HepG2 (cell line): ENCODE data around the gene IL22RA1. TPM values are rescaled to one million over a fixed set of nuclear protein-coding genes. Genes with fewer than 3 reads are reported as not detected.

ENCODE experiments used
- ASH2L ChIP-seq: fragments of 300-600, 200-600 bp; sonication (generic); IDR thresholded peaks from 2 replicates; pipeline ENCODE4 v1.7.0; 2017; ENCODE audit warnings: low read depth, mild to moderate bottlenecking, moderate library complexity, mixed read lengths, low read length; ENCODE audit not compliant: insufficient read length
- CHD2 ChIP-seq: IDR thresholded peaks from 2 replicates; pipeline ENCODE4 v1.6.1; 2011; ENCODE audit warnings: low read depth, low read length, improper control_type of control experiment
- DR1 ChIP-seq: sonication (generic); formaldehyde crosslinking; IDR thresholded peaks from 2 replicates; pipeline ENCODE4 v1.8.0; 2021; ENCODE audit warnings: mild to moderate bottlenecking, missing genetic modification reagents, inconsistent platforms
- GZF1 ChIP-seq: sonication (generic); formaldehyde crosslinking; IDR thresholded peaks from 2 replicates; pipeline ENCODE4 v1.5.1; 2020; ENCODE audit warnings: mild to moderate bottlenecking, missing genetic modification reagents
- HDAC2 ChIP-seq: sonication (generic); formaldehyde crosslinking; IDR thresholded peaks from 2 replicates; pipeline ENCODE4 v1.4.0; 2020; ENCODE audit warnings: missing genetic modification reagents
- JUND ChIP-seq: sonication (generic); formaldehyde crosslinking; IDR thresholded peaks from 2 replicates; pipeline ENCODE4 v1.8.0; 2022; ENCODE audit warnings: mild to moderate bottlenecking, missing genetic modification reagents
- KDM2A ChIP-seq: sonication (generic); formaldehyde crosslinking; IDR thresholded peaks from 2 replicates; pipeline ENCODE4 v1.4.0; 2020; ENCODE audit warnings: low read depth, missing genetic modification reagents, borderline replicate concordance
- PHF20 ChIP-seq: sonication (generic); formaldehyde crosslinking; IDR thresholded peaks from 2 replicates; pipeline ENCODE4 v1.5.0; 2020; ENCODE audit warnings: mild to moderate bottlenecking, missing genetic modification reagents
- TARDBP ChIP-seq: sonication (generic); formaldehyde crosslinking; IDR thresholded peaks from 2 replicates; pipeline ENCODE4 v1.8.0; 2022; ENCODE audit warnings: mild to moderate bottlenecking, missing genetic modification reagents
- ZBTB4 ChIP-seq: sonication (generic); formaldehyde crosslinking; IDR thresholded peaks from 2 replicates; pipeline ENCODE4 v1.4.0; 2020; ENCODE audit warnings: missing genetic modification reagents, mild to moderate bottlenecking, borderline replicate concordance
- ZBTB8A ChIP-seq: sonication (generic); formaldehyde crosslinking; IDR thresholded peaks from 2 replicates; pipeline ENCODE4 v1.4.0; 2020; ENCODE audit warnings: mild to moderate bottlenecking, low read depth, missing genetic modification reagents, borderline replicate concordance
- ZHX2 ChIP-seq, 2 experiments: sonication (generic) in 1 of 2; formaldehyde crosslinking in 1 of 2; IDR thresholded peaks; 2 replicates each; pipeline versions ENCODE4 v1.6.1 to v1.9.0; 2014 to 2022; ENCODE audit warnings: antibody characterized with exemption in 1 of 2, borderline replicate concordance in 1 of 2, inconsistent platforms in 1 of 2, low read depth in 1 of 2, missing genetic modification reagents in 1 of 2
- ZNF207 ChIP-seq: fragments of 450-650 bp; IDR thresholded peaks from 2 replicates; pipeline ENCODE4 v1.6.1; 2016; ENCODE audit warnings: antibody characterized with exemption, borderline replicate concordance
- ZNF225 ChIP-seq: sonication (generic); formaldehyde crosslinking; IDR thresholded peaks from 2 replicates; pipeline ENCODE4 v1.4.0; 2020; ENCODE audit warnings: mild to moderate bottlenecking, missing genetic modification reagents
- ZNF619 ChIP-seq: sonication (generic); formaldehyde crosslinking; IDR thresholded peaks from 2 replicates; pipeline ENCODE4 v1.4.0; 2020; ENCODE audit warnings: mild to moderate bottlenecking, missing genetic modification reagents
- polyA plus RNA-seq, 8 experiments: library from polyadenylated mRNA; depleted of rRNA in 3 of 8; stranded (reverse) in 7 of 8; unstranded in 1 of 8; fragments of >200 nt; fragmentation: Illumina TruSeq in 4 of 8; extraction: Trizol in 4 of 8; gene quantifications; 2 replicates each; pipeline versions ENCODE4 v1.2.1 to v1.2.3, GENCODE V29; 2011 to 2016; ENCODE audit warnings: low read depth in 4 of 8, missing spikeins in 1 of 8, mixed read lengths in 1 of 8; ENCODE audit not compliant: insufficient read depth in 1 of 8
- total RNA-seq, 5 experiments: library from RNA; depleted of rRNA; stranded (reverse); fragments of >200 nt; fragmentation: Illumina TruSeq; extraction: Trizol; gene quantifications; 2 replicates each; pipeline ENCODE4 v1.2.3, GENCODE V29; 2016; ENCODE audit warnings: low read depth in 1 of 5
- TF ChIP-seq, protein P1 (sequence below): sonication (generic); formaldehyde crosslinking; IDR thresholded peaks from 2 replicates; pipeline ENCODE4 v1.5.1; 2020; ENCODE audit warnings: mild to moderate bottlenecking, missing genetic modification reagents, moderate library complexity
- TF ChIP-seq, protein P2 (sequence below): IDR thresholded peaks from 2 replicates; pipeline ENCODE4 v1.6.1; 2016; ENCODE audit warnings: mild to moderate bottlenecking, missing biosample characterization, missing genetic modification reagents

Gene IL22RA1
- total and polyA plus RNA-seq, 2 of the 13 experiments (the other 11 are each of a cell fraction or from before 2014, with no cell fraction given), result 4.4 to 10.2 TPM

DNA sequence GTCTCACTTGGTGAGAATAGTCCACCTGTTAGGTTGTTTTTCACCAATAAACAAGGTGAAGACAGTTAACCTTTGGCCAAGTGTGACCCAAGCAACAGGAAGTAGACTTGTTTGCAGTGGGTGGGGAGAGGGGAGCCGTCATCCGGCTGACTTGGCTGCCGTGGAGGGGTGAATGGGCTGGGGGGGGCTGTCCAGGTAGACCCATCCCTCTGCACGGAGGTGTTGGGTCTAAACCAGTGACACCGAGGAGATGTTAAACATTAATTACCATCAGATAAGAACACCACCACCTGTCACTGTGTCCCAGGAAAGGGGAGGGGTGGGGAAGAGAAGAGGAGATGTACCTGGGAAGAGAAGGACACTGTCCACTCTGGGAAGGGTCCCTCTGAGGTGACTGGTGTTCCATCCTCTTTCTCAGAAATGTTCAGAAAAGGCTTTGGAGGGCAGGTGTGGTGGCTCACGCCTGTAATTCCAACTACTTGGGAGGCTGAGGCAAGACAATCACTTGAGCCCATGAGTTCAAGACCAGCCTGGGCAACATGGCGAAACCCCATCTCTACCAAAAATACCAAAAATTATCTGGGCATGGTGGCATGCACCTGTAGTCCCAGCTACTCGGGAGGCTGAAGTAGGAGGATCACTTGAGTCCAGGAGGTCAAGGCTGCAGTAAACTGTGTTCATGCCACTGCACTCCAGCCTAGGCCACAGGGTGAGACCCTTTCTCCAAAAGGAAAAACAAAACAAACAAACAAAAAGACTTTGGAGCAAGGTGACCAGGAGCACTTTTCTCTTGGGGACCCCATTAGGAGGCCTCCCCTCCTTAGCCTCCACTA, 24.3 kb downstream of the IL22RA1 start (continued):
- TF ChIP-seq ZNF207 (no peak), HDAC2 (CRISPR knock-in tag) (peak; percentile 56; the same call in 1 of the 2 replicates), DR1 (CRISPR knock-in tag) (no peak), PHF20 (CRISPR knock-in tag) (no peak), ZNF619 (no peak), ZBTB4 (no peak), KDM2A (CRISPR knock-in tag) (no peak), ZNF225 (no peak), TARDBP (CRISPR knock-in tag) (peak; percentile 70; the same call in 1 of the 2 replicates), JUND (CRISPR knock-in tag) (0 out of 2 replicates have a peak, but pooled peaks have one; percentile 26), CHD2 (no peak), ZHX2 (IDR thresholded peaks at IDR 0.05; ENCODE audit: low read depth) (no peak), ZHX2 (CRISPR knock-in tag; IDR thresholded peaks at IDR 0.05; ENCODE audit: borderline replicate concordance) (no peak), ZBTB8A (no peak), ASH2L (no peak), GZF1 (no peak)
- TF ChIP-seq, protein P1, sequence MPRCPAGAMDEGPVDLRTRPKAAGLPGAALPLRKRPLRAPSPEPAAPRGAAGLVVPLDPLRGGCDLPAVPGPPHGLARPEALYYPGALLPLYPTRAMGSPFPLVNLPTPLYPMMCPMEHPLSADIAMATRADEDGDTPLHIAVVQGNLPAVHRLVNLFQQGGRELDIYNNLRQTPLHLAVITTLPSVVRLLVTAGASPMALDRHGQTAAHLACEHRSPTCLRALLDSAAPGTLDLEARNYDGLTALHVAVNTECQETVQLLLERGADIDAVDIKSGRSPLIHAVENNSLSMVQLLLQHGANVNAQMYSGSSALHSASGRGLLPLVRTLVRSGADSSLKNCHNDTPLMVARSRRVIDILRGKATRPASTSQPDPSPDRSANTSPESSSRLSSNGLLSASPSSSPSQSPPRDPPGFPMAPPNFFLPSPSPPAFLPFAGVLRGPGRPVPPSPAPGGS (CRISPR knock-in tag), result no peak; the same call in 1 of the 2 replicates
- TF ChIP-seq, protein P2, sequence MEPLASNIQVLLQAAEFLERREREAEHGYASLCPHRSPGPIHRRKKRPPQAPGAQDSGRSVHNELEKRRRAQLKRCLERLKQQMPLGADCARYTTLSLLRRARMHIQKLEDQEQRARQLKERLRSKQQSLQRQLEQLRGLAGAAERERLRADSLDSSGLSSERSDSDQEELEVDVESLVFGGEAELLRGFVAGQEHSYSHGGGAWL (CRISPR knock-in tag), result 0 out of 2 replicates have a peak, but pooled peaks have one; percentile 1
